Pancreas (tissue), 10 donors: ENCODE results near the gene TTLL6. TPM values are rescaled to one million over a fixed set of nuclear protein-coding genes. Genes with fewer than 3 reads are reported as not detected.

Source experiments
- ATAC-seq, 4 donors: fragments of 200-7000 bp; cut with Tn5 transposase; one replicate each; pipeline versions ENCODE4 v1.8.0 to v1.9.1; 2020; ENCODE audit warnings: mild to moderate bottlenecking in 4 of 4, moderate library complexity in 4 of 4
- DNase-seq, 6 donors: peaks; one replicate each; pipeline ENCODE4 v3.0.0-alpha.2; 2020
- FAIRE-seq: peaks from 2 replicates; lab custom pipeline; 2012; peaks lifted over from hg19 to GRCh38; lab: Jason Lieb, UNC
- H3K27ac ChIP-seq, 4 donors: fragments of 200-600 bp; sonication (generic); 1 replicate in 3 of 4; 2 replicates in 1 of 4; pipeline versions ENCODE4 v1.5.0 to v1.8.0; 2020
- H3K27me3 ChIP-seq, 4 donors: fragments of 200-600 bp; one replicate each; pipeline ENCODE4 v1.8.0; 2021
- H3K36me3 ChIP-seq, 3 donors: fragments of 200-600 bp; sonication (generic) in 1 of 3; one replicate each; pipeline versions ENCODE4 v1.5.0 to v1.8.0; 2020 to 2021
- H3K4me1 ChIP-seq, 3 donors: fragments of 200-600 bp; one replicate each; pipeline ENCODE4 v1.8.0; 2021
- H3K4me3 ChIP-seq, 4 donors: fragments of 200-600 bp; sonication (generic) in 2 of 4; one replicate each; pipeline versions ENCODE4 v1.5.0 to v1.8.0; 2020 to 2021
- H3K9me3 ChIP-seq, 4 donors: fragments of 200-600 bp; one replicate each; pipeline ENCODE4 v1.8.0; 2021
- CTCF ChIP-seq, 4 donors: fragments of 200-600 bp; sonication (generic) in 3 of 4; IDR thresholded peaks; one replicate each; pipeline versions ENCODE4 v1.5.0 to v1.8.0; 2021; ENCODE audit warnings: antibody characterized with exemption in 4 of 4
- WGBS, 2 donors: extraction: QIAGEN DNeasy Blood & Tissue Kit; methylation state at CpG; one replicate each; pipeline ENCODE4 v1.1.7; 2013; 5-methylcytosine and 5-hydroxymethylcytosine counted together
- intact Hi-C, 3 donors: fragments of 100-400 bp; cut with DNase I; formaldehyde crosslinking; loops; one replicate each; pipeline versions ENCODE4 v1.11.1 to v1.14.2; 2022
- polyA plus RNA-seq, 2 donors: library from polyadenylated mRNA; stranded (reverse); fragments of 200-250 nt; gene quantifications; one replicate each; pipeline ENCODE4 v1.2.3, GENCODE V29; 2013
- total RNA-seq, 6 donors: library from RNA; stranded (reverse); fragmentation: NEBNext Ultra II Directional in 4 of 6; extraction: Animal tissue kit (Norgen Biotek cat#: 25700) in 4 of 6; gene quantifications; one replicate each; pipeline versions ENCODE4 v1.2.1 to v1.2.4, GENCODE V29; 2021 to 2023
- donor health status: healthy with polysubstance abuse.
- donor health status: DM: no; HTN: no; CAD: no; lungs with moderate emphysema.
- donor health status: DM: no; HTN: no; CAD: no.
- donor health status: control.
- donor health status: control.
- donor health status: Bipolar disorder and iron deficiency.
- donor health status: DM: yes; HTN: yes; CAD: no.
- donor health status: DM: no; HTN: no; CAD: no.
- donor health status: DM: no; HTN: no; CAD: no.
- donor health status: DM: yes; HTN: yes; CAD: no.

Gene TTLL6
- total and polyA plus RNA-seq, 8 donors, result 0.40 to 6.0 (median 0.77) TPM

- H3K36me3 ChIP-seq, result no peaks in the 10 kb centered on the region
- DNase-seq (no peak), ATAC-seq (no peak), FAIRE-seq (no peak)
- 16 to 18% methylated on average over 12 of the region's 12 CpGs for WGBS, 2 donors
- H3K4me1 ChIP-seq, result no peaks in the 10 kb centered on the region
- no peaks in the 10 kb centered on the region for H3K9me3 ChIP-seq
- intact Hi-C loops, result no loop called here
- H3K27me3 ChIP-seq, result peaks cover 14 to 81% (median 37%) of the 10 kb centered on the region in 4 donors
- no peak overlapping the region for H3K4me3 ChIP-seq
- TF ChIP-seq CTCF (IDR thresholded peaks at IDR 0.05), result no peak
- H3K27ac ChIP-seq, result no peak overlapping the region
Observed at GRCh38 chr17:48745381-48746275, 71.4 kb downstream of the TTLL6 start.

- Histone ChIP-seq H3K4me3 (no peak overlapping the region), H3K36me3 (no peaks in the 10 kb centered on the region), H3K27ac (no peak overlapping the region), H3K27me3 (peaks cover 6 to 68% (median 25%) of the 10 kb centered on the region in 4 donors), H3K9me3 (no peaks in the 10 kb centered on the region), H3K4me1 (no peaks in the 10 kb centered on the region)
- TF ChIP-seq CTCF (IDR thresholded peaks at IDR 0.05), result no peak
- DNase-seq, result no peak
- FAIRE-seq, result no peak
- ATAC-seq, result no peak
- intact Hi-C loops, result no loop called here
Observed at GRCh38 chr17:48740537-48740936, 76.5 kb downstream of the TTLL6 start.

DNA sequence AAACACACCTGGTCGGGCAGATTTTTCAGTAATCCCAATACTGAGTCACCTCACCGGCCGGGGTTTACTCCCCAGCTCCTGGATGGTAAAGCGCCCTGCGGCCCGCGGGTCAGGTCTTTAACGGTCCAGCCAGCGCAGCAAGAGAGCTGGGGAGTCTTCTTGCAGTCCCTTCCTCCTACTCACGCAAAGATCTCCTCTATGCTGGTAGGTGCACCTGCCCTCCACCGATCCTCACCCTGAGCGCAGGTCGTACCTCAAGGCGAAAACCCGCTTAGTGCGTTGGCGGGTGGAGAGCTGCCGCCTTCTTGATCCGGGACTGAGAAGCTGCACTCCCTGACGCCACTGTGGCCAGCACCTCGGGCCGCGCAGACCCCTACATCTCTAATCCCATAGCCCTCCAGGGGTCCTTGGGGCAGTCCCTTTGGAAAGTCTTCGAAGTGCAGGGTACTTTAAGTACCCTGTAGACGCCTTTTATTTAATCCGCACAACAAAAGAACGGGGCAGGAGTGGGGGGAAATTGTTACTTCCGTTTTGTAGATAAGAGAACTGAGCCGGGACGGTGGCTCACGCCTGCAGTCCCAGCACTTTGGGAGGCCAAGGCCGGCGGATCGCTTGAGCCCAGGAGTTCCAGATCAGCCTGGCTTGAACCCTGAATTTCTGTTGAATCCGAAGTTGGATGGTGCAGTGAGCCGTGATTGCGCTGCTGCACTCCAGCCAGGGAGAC lies 78.1 kb downstream of the TTLL6 start:
- FAIRE-seq (no peak), ATAC-seq (no peak), DNase-seq (no peak)
- WGBS, 2 donors, result 6 to 7% methylated on average over 37 of the region's 37 CpGs
- H3K4me1 ChIP-seq, result no peaks in the 10 kb centered on the region
- no peak for TF ChIP-seq CTCF (IDR thresholded peaks at IDR 0.05)
- no peaks in the 10 kb centered on the region for H3K36me3 ChIP-seq
- H3K27ac ChIP-seq, result no peak overlapping the region
- no peaks in the 10 kb centered on the region for H3K9me3 ChIP-seq
- H3K4me3 ChIP-seq, result no peak overlapping the region
- intact Hi-C loops, result no loop called here
- H3K27me3 ChIP-seq, result peaks cover 6 to 66% (median 20%) of the 10 kb centered on the region in 4 donors

DNA sequence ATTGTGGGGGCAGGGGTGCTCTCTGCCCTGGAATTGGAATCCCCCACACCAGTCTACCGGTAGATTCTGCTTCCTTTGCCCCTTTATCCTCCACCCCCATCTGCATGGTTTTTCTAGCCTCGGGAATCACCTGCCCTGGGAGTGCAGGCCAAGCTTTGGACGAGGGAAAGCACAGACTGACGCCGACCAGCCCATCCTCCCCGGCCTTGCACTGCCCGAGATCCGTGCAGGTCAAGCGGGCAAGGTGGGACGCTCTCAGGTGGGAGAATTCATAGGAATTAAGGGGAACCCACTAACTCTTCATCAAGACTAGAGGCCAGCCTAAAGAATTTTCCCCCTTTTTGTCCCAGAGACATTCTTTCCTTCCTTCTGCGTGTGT lies 78.6 kb downstream of the TTLL6 start:
- Histone ChIP-seq H3K4me1 (no peaks in the 10 kb centered on the region), H3K27me3 (peaks cover 6 to 66% (median 19%) of the 10 kb centered on the region in 4 donors), H3K4me3 (no peak overlapping the region), H3K27ac (no peak overlapping the region), H3K9me3 (no peaks in the 10 kb centered on the region), H3K36me3 (no peaks in the 10 kb centered on the region)
- DNase-seq (no peak), ATAC-seq (no peak), FAIRE-seq (no peak)
- WGBS, 2 donors, result 6 to 7% methylated on average over 11 of the region's 11 CpGs
- no peak for TF ChIP-seq CTCF (IDR thresholded peaks at IDR 0.05)
- intact Hi-C loops, result no loop called here
